Activated naive CD4-positive, alpha-beta T cell treated with anti-CD3 and anti-CD28 coated beads, Interleukin-2, amount 50 U/mL, for 72 hours (primary cell): Measurements from ENCODE around the gene CP. TPM values are rescaled to one million over a fixed set of nuclear protein-coding genes. Genes with fewer than 3 reads are reported as not detected.
A peak's percentile ranks its signal among the peaks of the same experiment; 100 is the strongest.
"Not testable (repeated sequence)": the region's sequence is repeated elsewhere in the genome, so short reads cannot be mapped to it uniquely, and the experiment has no call there.

Experiments
- ATAC-seq, 2 donors: fragments of 150-1000 bp; cut with Tn5 transposase; 2 replicates each; pipeline ENCODE4 v1.10.0; 2021; ENCODE audit warnings: mild to moderate bottlenecking in 2 of 2, moderate library complexity in 2 of 2
- DNase-seq, 2 donors: peaks; one replicate each; pipeline ENCODE4 v3.0.0; 2021 to 2022; ENCODE audit warnings: low spot score in 2 of 2
- H3K27ac Mint-ChIP-seq, 2 donors: one replicate each; pipeline ENCODE4 v1.8.0; 2022; ENCODE audit warnings: mild to moderate bottlenecking in 2 of 2, mixed read lengths in 2 of 2
- H3K36me3 Mint-ChIP-seq, 2 donors: one replicate each; pipeline ENCODE4 v1.8.0; 2022; ENCODE audit warnings: mixed read lengths in 2 of 2
- H3K9me3 Mint-ChIP-seq, 2 donors: one replicate each; pipeline ENCODE4 v1.8.0; 2022; ENCODE audit warnings: mixed read lengths in 2 of 2
- total RNA-seq, 2 donors: library from RNA; stranded (reverse); gene quantifications; one replicate each; pipeline ENCODE4 v1.2.3, GENCODE V29; 2022

CP gene
- total RNA-seq, 2 donors from 2014 or later, result not detected

DNA sequence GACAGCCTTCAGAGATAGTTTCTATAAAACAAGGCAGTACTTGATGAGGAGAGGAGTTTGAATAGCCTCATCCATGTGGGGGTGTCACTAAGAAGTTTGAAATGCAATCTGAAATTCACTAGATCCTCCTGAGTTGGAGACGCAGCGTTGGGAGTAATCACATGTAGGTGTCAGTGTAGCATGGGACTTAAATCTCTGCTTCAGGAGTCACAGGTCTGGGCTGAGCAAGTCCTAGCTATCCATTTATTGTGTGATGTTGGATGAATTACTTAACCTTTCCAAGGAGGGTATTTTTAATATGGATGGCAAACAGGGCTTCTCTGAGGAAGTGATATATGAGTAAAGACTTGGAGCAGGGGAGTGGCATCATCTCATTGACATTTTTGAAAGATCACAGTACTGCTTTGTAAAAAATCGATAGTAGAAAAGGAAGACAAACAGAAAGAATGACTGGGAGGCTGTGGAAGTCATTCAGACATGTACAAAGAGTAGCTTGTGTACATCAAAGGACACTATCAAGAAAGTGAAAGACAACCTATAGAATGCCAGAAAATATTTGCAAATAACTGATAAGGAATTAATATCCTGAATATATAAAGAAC lies 17.1 kb downstream of the CP start:
- no peak overlapping the region for H3K27ac Mint-ChIP-seq
- ATAC-seq (peak in 1 of 2 donors; percentile 20), DNase-seq (no peak)
- no peaks in the 10 kb centered on the region for H3K36me3 Mint-ChIP-seq
- H3K9me3 Mint-ChIP-seq, result no peaks in the 10 kb centered on the region

DNA sequence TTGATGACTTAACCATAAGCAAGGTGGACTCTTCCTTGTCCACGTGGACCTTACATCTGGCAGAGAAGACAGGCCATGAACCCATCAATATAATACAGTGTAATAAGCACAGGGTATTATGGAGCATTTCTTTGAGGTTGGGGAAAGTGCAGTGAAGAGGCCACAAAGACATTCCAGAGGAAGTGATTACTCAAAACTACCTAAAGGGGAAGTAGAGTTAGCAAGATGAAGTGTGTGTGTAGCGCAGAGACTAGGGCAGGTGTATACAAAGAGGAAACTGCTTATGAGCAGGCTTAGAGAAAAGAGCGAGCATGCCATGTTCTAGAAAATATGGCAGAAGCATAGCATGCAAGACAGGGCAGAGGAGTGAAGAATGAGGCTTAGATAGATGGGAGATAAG lies 17.9 kb downstream of the CP start:
- Mint-ChIP-seq H3K9me3 (no peaks in the 10 kb centered on the region), H3K36me3 (no peaks in the 10 kb centered on the region), H3K27ac (no peak overlapping the region)
- ATAC-seq, result peak; percentile 61 to 92
- DNase-seq, result no peak

DNA sequence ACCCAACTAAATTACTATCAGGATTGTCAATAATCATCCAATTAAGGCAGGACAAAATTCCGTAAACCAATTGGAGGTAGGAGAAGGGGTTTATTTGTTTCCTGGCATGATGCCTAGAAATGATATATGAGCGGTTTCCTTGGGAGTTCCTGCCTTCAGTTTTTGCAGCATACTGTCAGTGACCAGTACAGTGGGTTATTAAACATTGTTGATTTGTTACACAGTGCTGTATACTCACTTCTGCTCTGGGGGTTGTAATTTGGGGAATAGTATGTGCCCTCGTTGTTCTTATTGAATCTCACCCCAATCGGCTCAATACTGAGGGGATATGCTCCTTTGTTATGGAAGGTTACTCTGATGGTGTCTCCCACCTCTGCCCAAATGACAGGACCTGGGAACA lies 22.2 kb downstream of the CP start:
- H3K36me3 Mint-ChIP-seq, result no peaks in the 10 kb centered on the region
- H3K27ac Mint-ChIP-seq, result no peak overlapping the region
- DNase-seq, result no peak
- ATAC-seq, result no peak
- no peaks in the 10 kb centered on the region for H3K9me3 Mint-ChIP-seq

DNA sequence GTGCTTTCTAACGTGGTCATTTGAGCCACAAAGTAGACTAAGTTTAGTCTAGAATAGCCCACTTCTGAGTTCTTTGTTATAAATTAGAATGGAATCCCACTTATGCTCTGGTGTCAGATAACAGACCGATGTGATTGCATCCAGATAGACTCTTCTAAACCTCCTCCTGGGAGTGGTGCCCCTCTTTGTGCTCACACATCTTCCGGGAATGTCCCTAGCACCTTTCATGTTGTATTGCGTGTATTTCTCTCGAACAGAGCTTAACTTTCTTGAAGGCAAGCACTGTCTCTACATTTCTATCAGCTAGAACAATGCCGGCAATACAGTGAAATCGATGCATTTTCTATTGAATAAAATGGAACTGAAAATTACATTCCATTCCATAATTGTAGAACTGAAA lies 23.0 kb downstream of the CP start:
- H3K36me3 Mint-ChIP-seq, result no peaks in the 10 kb centered on the region
- ATAC-seq, result no peak

DNA sequence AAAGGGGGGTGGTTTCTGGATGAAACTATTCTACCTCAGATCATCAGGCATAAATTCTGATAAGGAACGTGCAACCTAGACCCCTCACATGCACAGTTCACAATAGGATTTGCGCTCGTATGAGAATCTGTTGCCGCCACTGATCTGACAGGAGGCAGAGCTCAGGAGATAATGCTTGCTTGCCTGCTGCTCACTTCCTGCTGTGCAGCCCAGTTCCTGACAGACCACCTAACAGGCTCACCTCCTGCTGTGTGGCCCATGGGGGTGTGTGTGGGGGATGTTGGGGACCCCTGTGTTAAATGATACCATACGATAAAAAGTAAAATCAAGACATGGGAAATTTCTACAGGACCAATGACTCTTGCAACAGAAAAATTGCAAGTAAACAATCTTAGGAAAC lies 24.0 kb downstream of the CP start:
- Mint-ChIP-seq H3K36me3 (no peaks in the 10 kb centered on the region), H3K27ac (no peak overlapping the region), H3K9me3 (no peaks in the 10 kb centered on the region)
- ATAC-seq (no peak), DNase-seq (no peak)

More for the DNA sequence above, 23.0 kb downstream of the CP start:
- no peak overlapping the region for H3K27ac Mint-ChIP-seq
- H3K9me3 Mint-ChIP-seq, result no peaks in the 10 kb centered on the region
- DNase-seq, result no peak

DNA sequence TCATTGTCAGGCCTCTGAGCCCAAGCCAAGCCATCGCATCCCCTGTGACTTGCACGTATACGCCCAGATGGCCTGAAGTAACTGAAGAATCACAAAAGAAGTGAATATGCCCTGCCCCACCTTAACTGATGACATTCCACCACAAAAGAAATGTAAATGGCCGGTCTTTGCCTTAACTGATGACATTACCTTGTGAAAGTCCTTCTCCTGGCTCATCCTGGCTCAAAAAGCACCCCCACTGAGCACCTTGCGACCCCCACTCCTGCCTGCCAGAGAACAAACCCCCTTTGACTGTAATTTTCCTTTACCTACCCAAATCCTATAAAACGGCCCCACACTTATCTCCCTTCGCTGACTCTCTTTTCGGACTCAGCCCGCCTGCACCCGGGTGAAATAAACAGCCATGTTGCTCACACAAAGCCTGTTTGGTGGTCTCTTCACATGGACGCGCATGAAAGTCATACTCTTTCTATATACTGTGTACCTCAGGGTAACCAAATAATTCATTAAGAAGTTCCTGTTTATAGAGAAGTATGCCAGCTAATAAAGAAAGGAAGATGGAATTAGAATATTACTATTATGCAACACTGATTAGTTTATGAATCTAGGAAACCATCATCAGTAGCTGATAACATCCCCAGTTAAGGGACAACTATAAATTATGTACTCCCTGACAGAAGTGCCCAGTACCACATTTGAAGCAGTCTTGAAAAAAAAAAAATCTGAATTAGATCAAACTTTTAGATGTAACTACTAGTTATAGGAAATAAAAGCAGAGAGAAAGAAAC lies 24.6 kb downstream of the CP start:
- not testable (repeated sequence) for H3K27ac Mint-ChIP-seq, ATAC-seq, H3K36me3 Mint-ChIP-seq, DNase-seq, H3K9me3 Mint-ChIP-seq

DNA sequence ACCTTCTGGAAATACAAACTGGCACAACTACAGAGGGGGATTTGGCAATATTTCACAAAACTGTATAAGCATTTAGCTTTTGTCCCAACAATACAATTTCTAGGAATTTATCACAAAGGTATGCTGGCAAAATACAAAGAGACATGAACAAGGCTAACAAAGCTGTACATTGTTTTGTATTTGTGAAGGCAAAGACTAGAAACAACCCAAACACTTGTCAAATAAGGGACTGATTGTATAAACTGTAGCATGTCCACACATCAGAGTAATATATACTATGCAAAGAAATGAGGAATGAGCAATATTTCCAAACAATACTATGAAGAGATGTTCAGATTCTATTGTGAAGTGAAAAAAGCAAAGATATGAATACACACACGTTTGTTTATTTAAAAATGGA lies 26.4 kb downstream of the CP start:
- no peak for DNase-seq
- H3K27ac Mint-ChIP-seq, result no peak overlapping the region
- H3K36me3 Mint-ChIP-seq, result no peaks in the 10 kb centered on the region
- no peak for ATAC-seq
- H3K9me3 Mint-ChIP-seq, result no peaks in the 10 kb centered on the region

DNA sequence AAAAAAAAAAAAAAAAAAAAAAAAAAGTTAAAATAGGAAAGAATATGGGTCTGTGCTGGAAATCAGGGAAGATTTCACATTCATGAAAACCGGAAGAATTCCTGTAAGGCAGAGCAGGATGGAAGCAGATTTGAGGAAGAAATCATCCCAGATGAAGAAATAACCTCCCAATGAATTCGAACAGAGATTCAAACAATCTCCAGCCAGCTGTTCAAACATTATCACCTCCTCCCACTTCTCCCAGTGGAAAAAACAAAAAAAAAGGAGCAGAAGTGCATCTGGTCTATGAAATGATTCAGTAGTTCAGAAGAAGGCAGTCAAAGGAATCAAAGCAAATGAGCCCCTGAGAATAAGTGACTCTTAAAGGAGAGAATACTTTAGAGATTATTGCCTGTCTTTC lies 33.1 kb downstream of the CP start:
- ATAC-seq, result no peak
- H3K9me3 Mint-ChIP-seq, result no peaks in the 10 kb centered on the region
- H3K36me3 Mint-ChIP-seq, result no peaks in the 10 kb centered on the region
- no peak overlapping the region for H3K27ac Mint-ChIP-seq
- no peak for DNase-seq

DNA sequence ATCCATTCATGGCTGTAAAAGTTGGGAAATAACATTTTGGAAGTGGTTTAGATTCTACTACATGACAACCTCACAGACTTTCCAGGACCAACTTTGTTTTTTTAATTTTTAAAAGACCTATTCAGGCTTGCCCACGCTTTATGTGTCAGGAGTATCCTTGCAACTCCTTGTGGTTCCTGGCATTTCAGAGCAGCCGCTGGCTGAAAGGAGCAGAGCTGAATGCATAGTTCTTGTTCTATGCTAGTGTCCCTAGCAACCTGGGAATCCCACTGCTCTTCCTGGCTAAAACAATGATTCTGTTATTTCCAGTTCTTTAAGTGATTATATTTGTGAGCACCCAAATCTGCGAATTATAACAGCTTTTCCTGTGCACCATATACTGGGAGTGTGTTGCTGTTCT lies 34.9 kb downstream of the CP start:
- no peak for ATAC-seq
- Mint-ChIP-seq H3K27ac (no peak overlapping the region), H3K36me3 (no peaks in the 10 kb centered on the region), H3K9me3 (no peaks in the 10 kb centered on the region)
- DNase-seq, result no peak

DNA sequence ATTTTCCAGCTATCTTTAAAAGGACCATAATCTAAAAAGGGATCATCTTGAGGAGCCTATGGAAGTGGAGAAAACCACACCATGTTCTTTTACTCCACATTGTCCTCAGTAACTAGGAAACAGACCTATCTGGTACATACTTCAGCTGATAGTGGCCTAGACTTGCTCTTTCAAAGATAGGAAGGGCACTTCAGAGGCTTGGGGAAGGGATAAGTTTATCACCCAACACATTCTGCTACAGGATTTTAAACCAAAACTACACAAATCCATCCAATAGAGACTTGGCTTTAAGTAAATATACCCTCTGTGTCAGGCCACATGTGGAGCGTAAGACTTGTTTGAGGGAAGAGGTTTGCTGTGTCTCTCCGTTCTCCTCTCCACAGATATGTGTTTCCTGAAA lies 35.4 kb downstream of the CP start:
- no peak overlapping the region for H3K27ac Mint-ChIP-seq
- no peaks in the 10 kb centered on the region for H3K36me3 Mint-ChIP-seq
- ATAC-seq (no peak), DNase-seq (no peak)
- H3K9me3 Mint-ChIP-seq, result no peaks in the 10 kb centered on the region

DNA sequence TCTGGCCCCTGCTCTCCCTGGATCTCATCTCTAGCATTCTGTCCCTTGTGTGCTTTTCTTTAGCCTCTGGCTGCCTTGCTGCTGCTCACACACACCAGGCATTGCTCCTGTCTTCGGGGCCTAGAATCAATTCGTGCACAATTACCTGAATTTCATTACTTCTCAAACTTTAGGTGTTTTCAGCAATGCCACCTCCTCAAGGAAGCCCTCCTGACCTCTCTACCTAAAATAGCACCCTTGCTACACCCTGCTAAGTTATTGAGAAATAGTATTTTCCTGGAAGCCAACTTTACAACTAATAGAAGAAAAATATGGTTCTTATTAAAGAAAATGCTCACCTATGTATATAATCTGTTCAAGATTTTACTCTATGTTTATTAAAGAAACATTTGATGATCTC lies 40.4 kb downstream of the CP start:
- Mint-ChIP-seq H3K36me3 (no peaks in the 10 kb centered on the region), H3K27ac (no peak overlapping the region), H3K9me3 (no peaks in the 10 kb centered on the region)
- DNase-seq (no peak), ATAC-seq (no peak)

DNA sequence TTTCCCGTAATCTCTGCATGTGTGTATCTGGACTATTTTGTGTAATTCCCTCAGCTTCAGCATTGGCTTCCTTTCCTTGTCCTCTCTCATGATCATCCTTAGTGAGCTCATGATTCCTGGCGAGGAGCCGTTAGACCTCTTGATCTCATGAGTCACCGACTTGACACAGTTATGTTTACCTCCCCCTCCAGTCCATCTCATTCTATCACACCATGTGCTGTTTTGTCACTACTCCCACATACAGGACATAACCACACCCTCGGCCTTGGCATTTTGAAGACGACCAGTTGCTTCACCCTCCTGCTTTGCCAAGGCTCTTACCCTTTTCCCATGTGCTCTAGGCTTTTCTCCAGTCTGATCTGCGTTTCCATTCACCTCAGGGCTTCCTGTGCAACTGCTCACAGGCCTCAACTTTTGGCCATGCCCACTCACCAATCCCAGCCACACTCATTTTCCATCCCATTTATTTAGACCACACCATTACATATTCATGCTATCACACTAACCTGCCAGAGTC lies 41.5 kb downstream of the CP start:
- ATAC-seq (peak in 1 of 2 donors; percentile 24), DNase-seq (no peak)
- Mint-ChIP-seq H3K27ac (no peak overlapping the region), H3K9me3 (no peaks in the 10 kb centered on the region), H3K36me3 (no peaks in the 10 kb centered on the region)

DNA sequence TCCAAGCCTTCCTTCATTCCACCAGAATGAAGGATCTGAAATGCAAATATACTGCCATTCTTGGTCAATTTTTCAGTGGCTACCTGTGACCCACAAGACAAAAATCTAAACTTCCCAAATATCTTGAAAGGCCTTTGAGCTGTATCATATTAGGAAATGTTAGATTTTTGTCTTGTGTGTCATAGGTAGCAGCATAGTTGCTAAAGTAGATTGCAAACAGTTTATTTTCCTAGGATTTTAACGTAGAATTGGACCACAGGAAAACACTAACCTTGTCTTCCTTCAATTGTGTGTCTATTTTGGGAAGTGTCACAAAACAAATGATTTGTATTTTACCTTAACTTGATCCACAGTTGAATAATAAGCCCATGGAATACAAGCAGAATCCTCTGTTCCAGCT lies 42.4 kb downstream of the CP start:
- H3K27ac Mint-ChIP-seq, result no peak overlapping the region
- ATAC-seq (no peak), DNase-seq (no peak)
- no peaks in the 10 kb centered on the region for H3K9me3 Mint-ChIP-seq
- H3K36me3 Mint-ChIP-seq, result peaks cover 0 to under 1% of the 10 kb centered on the region in 2 donors

DNA sequence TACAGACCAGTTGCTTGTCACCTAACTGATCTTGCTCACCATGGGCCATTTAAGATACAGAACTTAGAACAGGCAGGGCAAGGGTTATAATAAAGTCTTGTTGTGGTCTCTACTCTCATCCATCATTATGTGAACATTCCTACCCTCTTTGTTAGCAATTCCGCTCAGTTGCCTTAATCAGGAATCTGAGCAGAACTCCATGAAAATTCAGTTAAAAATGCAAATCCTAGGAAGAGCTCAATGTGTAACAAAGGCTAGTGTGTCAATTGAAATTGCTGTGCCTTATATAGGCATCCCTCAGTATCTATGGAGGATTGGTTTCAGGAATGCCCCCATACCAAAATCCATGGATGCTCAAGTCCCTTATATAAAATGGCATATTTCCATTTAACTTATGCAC lies 44.5 kb downstream of the CP start:
- ATAC-seq, result no peak
- peaks cover 0 to 6% of the 10 kb centered on the region in 2 donors for H3K36me3 Mint-ChIP-seq

DNA sequence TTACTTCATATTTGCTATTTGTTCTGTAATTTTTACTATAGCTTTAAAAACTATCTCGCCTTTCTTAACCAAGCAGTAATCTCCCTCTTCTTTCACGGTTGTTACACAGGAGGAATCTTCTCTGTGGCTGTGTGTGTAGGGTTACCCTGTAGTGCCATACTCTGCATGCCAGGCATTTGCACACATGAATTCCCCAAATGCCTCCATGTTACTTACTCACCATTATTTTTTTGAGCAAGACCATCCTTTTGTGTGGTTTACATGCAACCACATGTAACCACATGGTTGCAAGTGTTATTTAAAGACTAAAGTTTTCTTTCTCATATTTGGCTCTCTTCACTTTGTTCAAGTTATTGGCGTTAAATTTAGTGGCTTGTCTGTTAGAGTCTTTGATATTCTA lies 46.7 kb downstream of the CP start:
- DNase-seq (peak in 1 of 2 donors; percentile 19), ATAC-seq (peak; percentile 77 to 100)
- H3K27ac Mint-ChIP-seq, result peak overlapping the region in 1 of 2 donors; percentile 24
- peaks cover 6 to 7% of the 10 kb centered on the region in 2 donors for H3K36me3 Mint-ChIP-seq
- H3K9me3 Mint-ChIP-seq, result no peaks in the 10 kb centered on the region

More for the DNA sequence above, 44.5 kb downstream of the CP start:
- Mint-ChIP-seq H3K27ac (no peak overlapping the region), H3K9me3 (no peaks in the 10 kb centered on the region)
- no peak for DNase-seq

DNA sequence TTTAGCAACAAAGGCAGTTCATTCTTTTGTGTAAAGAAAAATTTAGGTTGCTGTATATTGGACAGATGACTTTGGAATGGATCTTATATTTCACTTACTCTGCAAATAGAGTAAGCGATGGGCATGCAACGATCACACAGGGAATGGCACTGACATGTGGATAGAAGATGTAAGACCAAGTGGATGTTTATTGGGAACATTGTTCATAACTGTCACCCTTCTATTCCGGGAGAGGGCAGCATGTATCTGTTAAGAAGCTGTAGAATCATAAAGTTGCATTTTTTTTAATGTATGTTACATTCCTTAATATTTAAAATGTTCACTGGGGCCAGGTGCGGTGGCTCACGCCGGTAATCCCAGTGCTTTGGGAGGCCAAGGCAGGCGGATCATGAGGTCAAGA lies 51.0 kb downstream of the CP start:
- H3K36me3 Mint-ChIP-seq, result peaks cover 7 to 20% of the 10 kb centered on the region in 2 donors
- ATAC-seq (no peak), DNase-seq (no peak)
- no peaks in the 10 kb centered on the region for H3K9me3 Mint-ChIP-seq
- H3K27ac Mint-ChIP-seq, result no peak overlapping the region

DNA sequence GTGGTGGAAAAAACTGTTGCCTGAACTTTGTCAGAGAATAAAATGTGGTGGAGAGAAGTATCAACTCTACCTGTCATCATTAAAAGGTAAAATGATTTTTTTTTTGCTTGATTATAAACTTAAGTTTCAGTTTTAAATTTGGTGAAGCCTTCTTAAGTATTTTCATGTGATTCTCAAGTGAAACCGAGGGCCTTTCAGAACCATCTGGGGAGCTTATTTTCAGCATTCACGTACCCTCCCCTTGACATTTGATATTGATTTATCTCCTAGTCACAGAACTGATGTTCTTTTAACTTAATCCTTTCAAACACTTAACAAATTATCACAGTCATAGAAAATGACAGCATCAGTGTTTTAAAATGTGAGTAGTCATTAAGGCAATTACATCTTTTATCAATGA lies 53.7 kb downstream of the CP start:
- ATAC-seq (no peak), DNase-seq (no peak)
- Mint-ChIP-seq H3K27ac (no peak overlapping the region), H3K9me3 (no peaks in the 10 kb centered on the region), H3K36me3 (peaks cover 7 to 15% of the 10 kb centered on the region in 2 donors)

DNA sequence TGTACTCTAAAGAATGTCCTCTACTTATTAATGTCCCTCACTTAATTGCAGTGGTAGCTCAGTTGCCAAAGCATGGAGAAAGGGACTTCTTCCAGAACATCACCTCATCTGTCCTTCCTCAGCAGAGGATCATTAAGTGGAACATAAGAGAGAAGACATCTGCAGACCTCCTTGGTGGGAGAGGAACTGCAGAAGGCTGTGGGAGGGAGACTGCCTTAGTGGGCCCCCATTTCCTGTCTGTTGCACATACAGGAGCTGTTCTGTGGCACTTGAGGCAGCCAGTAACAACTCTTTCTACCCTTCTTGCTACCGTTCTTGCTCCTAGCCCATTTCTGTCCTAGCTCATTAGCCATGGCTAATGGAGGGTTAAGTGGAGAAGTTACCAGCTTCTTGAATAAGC lies 58.6 kb downstream of the CP start:
- no peak for ATAC-seq
- peaks cover 6 to 9% of the 10 kb centered on the region in 2 donors for H3K36me3 Mint-ChIP-seq
- DNase-seq, result no peak
- no peaks in the 10 kb centered on the region for H3K9me3 Mint-ChIP-seq
- no peak overlapping the region for H3K27ac Mint-ChIP-seq
